ENCODE measurements around the gene GAS7. TPM values are rescaled to one million over a fixed set of nuclear protein-coding genes. Genes with fewer than 3 reads are reported as not detected.

The GAS7 gene
- total RNA-seq, 1 experiment from 2014 or later = 12.3 TPM

DNA sequence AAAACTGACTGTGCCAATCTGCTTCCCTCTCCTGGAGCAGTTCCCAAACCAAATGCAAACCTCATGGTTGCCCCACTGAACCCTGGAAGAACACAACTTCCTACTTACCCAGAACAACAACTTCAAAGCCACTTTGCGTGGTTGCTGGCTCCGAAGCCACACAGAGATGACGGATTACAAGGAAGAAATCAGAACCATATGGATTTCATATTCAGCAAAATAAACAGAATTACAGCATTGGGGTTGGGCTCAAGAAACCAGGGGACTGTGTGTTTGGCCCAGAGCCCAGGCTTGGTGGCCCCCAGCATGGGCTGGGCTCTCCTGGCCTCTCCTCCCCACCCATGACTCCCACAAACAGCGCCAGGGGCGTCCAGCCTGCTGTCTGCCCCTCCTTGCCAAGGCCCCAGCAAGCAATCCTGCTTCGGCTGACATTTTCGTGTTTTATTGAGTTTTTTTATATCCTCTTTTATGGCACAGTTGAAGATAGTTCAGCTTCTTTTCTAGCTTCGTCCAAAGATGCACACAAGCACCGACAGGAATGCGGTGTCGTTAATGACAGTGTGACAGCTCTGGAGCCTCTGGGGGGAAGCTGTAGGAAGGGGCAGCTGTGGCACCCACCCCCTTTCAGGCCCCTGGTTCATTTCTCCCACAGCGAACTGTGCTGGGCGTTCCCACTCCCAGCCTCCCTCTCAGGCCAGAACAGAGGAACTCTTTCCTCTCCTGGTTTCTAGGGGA, 137.1 kb downstream of the GAS7 start (continued):
- TF ChIP-seq, protein P1, sequence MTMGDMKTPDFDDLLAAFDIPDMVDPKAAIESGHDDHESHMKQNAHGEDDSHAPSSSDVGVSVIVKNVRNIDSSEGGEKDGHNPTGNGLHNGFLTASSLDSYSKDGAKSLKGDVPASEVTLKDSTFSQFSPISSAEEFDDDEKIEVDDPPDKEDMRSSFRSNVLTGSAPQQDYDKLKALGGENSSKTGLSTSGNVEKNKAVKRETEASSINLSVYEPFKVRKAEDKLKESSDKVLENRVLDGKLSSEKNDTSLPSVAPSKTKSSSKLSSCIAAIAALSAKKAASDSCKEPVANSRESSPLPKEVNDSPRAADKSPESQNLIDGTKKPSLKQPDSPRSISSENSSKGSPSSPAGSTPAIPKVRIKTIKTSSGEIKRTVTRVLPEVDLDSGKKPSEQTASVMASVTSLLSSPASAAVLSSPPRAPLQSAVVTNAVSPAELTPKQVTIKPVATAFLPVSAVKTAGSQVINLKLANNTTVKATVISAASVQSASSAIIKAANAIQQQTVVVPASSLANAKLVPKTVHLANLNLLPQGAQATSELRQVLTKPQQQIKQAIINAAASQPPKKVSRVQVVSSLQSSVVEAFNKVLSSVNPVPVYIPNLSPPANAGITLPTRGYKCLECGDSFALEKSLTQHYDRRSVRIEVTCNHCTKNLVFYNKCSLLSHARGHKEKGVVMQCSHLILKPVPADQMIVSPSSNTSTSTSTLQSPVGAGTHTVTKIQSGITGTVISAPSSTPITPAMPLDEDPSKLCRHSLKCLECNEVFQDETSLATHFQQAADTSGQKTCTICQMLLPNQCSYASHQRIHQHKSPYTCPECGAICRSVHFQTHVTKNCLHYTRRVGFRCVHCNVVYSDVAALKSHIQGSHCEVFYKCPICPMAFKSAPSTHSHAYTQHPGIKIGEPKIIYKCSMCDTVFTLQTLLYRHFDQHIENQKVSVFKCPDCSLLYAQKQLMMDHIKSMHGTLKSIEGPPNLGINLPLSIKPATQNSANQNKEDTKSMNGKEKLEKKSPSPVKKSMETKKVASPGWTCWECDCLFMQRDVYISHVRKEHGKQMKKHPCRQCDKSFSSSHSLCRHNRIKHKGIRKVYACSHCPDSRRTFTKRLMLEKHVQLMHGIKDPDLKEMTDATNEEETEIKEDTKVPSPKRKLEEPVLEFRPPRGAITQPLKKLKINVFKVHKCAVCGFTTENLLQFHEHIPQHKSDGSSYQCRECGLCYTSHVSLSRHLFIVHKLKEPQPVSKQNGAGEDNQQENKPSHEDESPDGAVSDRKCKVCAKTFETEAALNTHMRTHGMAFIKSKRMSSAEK (CRISPR knock-in tag; IDR thresholded peaks at IDR 0.05; ENCODE audit: borderline replicate concordance) = no peak
- TF ChIP-seq, protein P2, sequence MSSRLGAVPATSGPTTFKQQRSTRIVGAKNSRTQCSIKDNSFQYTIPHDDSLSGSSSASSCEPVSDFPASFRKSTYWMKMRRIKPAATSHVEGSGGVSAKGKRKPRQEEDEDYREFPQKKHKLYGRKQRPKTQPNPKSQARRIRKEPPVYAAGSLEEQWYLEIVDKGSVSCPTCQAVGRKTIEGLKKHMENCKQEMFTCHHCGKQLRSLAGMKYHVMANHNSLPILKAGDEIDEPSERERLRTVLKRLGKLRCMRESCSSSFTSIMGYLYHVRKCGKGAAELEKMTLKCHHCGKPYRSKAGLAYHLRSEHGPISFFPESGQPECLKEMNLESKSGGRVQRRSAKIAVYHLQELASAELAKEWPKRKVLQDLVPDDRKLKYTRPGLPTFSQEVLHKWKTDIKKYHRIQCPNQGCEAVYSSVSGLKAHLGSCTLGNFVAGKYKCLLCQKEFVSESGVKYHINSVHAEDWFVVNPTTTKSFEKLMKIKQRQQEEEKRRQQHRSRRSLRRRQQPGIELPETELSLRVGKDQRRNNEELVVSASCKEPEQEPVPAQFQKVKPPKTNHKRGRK (CRISPR knock-in tag; IDR thresholded peaks at IDR 0.05; ENCODE audit: borderline replicate concordance) = no peak
- no peak for TF ChIP-seq ZNF317 (CRISPR knock-in tag; IDR thresholded peaks at IDR 0.05; ENCODE audit: borderline replicate concordance, low read depth)
- TF ChIP-seq OVOL2 (CRISPR knock-in tag; IDR thresholded peaks at IDR 0.05; ENCODE audit: borderline replicate concordance) = no peak
- TF ChIP-seq CBFB (CRISPR knock-in tag; IDR thresholded peaks at IDR 0.05; ENCODE audit: low read depth) = no peak

DNA sequence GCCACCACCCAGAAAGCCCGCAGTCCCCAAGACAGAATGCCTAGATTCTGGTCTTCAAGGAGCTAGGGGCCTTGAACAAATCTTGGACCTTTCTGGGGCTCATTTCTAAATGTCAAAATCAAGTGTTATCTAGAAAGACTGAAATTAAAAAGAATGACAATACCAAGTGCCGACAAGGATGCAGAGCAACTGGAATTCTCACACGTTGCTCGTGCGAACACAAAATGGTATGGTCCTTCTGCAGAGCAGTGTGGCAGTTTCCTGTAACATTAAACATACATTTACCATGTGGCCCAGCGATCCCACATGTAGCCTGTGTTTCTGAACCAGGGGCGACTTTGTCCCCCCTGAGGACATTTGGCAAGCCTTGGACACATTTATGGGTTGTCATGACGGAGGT, 137.9 kb downstream of the GAS7 start:
- H3K36me3 Mint-ChIP-seq = peaks cover 4% of the 10 kb centered on the region
- ChIA-PET POLR2A (no interaction called here), CTCF (interaction anchor here (0.7 kb wide), 1 partner anchor 166 kb away, joined by 3 read pairs; no protein-coding TSS in a partner anchor)
- no peaks in the 10 kb centered on the region; the same call in 1 of the 2 replicates for H3K27me3 Mint-ChIP-seq (ENCODE audit: low read depth)
- DNase-seq (ENCODE audit: low spot score) (no peak), ATAC-seq (no peak)
- peaks cover 21% of the 10 kb centered on the region for H3K4me1 Mint-ChIP-seq
- H3K27ac Mint-ChIP-seq = no peak overlapping the region
- H3K9me3 Mint-ChIP-seq = peaks cover 16% of the 10 kb centered on the region
- no peak overlapping the region for H3K4me3 Mint-ChIP-seq
- TF ChIP-seq ZNF671 (CRISPR knock-in tag; IDR thresholded peaks at IDR 0.05) (no peak), ZNF263 (CRISPR knock-in tag; IDR thresholded peaks at IDR 0.05; ENCODE audit: low read depth) (no peak), MYBL2 (CRISPR knock-in tag; IDR thresholded peaks at IDR 0.05) (no peak), IRF2 (CRISPR knock-in tag; IDR thresholded peaks at IDR 0.05; ENCODE audit: borderline replicate concordance, low read depth) (no peak), NFATC4 (CRISPR knock-in tag; IDR thresholded peaks at IDR 0.05) (no peak), SP1 (CRISPR knock-in tag; conservative IDR thresholded peaks at IDR 0.05) (no peak)
- TF ChIP-seq, protein P3, sequence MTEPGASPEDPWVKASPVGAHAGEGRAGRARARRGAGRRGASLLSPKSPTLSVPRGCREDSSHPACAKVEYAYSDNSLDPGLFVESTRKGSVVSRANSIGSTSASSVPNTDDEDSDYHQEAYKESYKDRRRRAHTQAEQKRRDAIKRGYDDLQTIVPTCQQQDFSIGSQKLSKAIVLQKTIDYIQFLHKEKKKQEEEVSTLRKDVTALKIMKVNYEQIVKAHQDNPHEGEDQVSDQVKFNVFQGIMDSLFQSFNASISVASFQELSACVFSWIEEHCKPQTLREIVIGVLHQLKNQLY (CRISPR knock-in tag; IDR thresholded peaks at IDR 0.05) = no peak
- TF ChIP-seq, protein P4, sequence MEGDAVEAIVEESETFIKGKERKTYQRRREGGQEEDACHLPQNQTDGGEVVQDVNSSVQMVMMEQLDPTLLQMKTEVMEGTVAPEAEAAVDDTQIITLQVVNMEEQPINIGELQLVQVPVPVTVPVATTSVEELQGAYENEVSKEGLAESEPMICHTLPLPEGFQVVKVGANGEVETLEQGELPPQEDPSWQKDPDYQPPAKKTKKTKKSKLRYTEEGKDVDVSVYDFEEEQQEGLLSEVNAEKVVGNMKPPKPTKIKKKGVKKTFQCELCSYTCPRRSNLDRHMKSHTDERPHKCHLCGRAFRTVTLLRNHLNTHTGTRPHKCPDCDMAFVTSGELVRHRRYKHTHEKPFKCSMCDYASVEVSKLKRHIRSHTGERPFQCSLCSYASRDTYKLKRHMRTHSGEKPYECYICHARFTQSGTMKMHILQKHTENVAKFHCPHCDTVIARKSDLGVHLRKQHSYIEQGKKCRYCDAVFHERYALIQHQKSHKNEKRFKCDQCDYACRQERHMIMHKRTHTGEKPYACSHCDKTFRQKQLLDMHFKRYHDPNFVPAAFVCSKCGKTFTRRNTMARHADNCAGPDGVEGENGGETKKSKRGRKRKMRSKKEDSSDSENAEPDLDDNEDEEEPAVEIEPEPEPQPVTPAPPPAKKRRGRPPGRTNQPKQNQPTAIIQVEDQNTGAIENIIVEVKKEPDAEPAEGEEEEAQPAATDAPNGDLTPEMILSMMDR (IDR thresholded peaks at IDR 0.05) = no peak
- TF ChIP-seq, protein P5, sequence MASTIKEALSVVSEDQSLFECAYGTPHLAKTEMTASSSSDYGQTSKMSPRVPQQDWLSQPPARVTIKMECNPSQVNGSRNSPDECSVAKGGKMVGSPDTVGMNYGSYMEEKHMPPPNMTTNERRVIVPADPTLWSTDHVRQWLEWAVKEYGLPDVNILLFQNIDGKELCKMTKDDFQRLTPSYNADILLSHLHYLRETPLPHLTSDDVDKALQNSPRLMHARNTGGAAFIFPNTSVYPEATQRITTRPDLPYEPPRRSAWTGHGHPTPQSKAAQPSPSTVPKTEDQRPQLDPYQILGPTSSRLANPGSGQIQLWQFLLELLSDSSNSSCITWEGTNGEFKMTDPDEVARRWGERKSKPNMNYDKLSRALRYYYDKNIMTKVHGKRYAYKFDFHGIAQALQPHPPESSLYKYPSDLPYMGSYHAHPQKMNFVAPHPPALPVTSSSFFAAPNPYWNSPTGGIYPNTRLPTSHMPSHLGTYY (CRISPR knock-in tag; IDR thresholded peaks at IDR 0.05) = no peak
- TF ChIP-seq, protein P6, sequence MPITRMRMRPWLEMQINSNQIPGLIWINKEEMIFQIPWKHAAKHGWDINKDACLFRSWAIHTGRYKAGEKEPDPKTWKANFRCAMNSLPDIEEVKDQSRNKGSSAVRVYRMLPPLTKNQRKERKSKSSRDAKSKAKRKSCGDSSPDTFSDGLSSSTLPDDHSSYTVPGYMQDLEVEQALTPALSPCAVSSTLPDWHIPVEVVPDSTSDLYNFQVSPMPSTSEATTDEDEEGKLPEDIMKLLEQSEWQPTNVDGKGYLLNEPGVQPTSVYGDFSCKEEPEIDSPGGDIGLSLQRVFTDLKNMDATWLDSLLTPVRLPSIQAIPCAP (CRISPR knock-in tag; IDR thresholded peaks at IDR 0.05) = no peak
- TF ChIP-seq, protein P7, sequence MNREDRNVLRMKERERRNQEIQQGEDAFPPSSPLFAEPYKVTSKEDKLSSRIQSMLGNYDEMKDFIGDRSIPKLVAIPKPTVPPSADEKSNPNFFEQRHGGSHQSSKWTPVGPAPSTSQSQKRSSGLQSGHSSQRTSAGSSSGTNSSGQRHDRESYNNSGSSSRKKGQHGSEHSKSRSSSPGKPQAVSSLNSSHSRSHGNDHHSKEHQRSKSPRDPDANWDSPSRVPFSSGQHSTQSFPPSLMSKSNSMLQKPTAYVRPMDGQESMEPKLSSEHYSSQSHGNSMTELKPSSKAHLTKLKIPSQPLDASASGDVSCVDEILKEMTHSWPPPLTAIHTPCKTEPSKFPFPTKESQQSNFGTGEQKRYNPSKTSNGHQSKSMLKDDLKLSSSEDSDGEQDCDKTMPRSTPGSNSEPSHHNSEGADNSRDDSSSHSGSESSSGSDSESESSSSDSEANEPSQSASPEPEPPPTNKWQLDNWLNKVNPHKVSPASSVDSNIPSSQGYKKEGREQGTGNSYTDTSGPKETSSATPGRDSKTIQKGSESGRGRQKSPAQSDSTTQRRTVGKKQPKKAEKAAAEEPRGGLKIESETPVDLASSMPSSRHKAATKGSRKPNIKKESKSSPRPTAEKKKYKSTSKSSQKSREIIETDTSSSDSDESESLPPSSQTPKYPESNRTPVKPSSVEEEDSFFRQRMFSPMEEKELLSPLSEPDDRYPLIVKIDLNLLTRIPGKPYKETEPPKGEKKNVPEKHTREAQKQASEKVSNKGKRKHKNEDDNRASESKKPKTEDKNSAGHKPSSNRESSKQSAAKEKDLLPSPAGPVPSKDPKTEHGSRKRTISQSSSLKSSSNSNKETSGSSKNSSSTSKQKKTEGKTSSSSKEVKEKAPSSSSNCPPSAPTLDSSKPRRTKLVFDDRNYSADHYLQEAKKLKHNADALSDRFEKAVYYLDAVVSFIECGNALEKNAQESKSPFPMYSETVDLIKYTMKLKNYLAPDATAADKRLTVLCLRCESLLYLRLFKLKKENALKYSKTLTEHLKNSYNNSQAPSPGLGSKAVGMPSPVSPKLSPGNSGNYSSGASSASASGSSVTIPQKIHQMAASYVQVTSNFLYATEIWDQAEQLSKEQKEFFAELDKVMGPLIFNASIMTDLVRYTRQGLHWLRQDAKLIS (CRISPR knock-in tag; IDR thresholded peaks at IDR 0.05; ENCODE audit: borderline replicate concordance) = no peak
- TF ChIP-seq, protein P2 (CRISPR knock-in tag; IDR thresholded peaks at IDR 0.05; ENCODE audit: borderline replicate concordance) = no peak
- TF ChIP-seq, protein P8, sequence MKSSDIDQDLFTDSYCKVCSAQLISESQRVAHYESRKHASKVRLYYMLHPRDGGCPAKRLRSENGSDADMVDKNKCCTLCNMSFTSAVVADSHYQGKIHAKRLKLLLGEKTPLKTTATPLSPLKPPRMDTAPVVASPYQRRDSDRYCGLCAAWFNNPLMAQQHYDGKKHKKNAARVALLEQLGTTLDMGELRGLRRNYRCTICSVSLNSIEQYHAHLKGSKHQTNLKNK (CRISPR knock-in tag; IDR thresholded peaks at IDR 0.05) = no peak

Data from WTC11 (cell line).